A549 (cell line): ENCODE measurements around the gene UNC13C.

Source experiments
- FOSL2 ChIP-seq, 2 experiments: fragments of 450-650 bp in 1 of 2; fragments of >200 bp in 1 of 2; sonication (Bioruptor Twin) in 1 of 2; formaldehyde crosslinking; IDR thresholded peaks; 2 replicates each; pipeline versions ENCODE4 v1.5.0 to v1.6.1; 2016 to 2020; ENCODE audit warnings: mild to moderate bottlenecking in 1 of 2, moderate library complexity in 1 of 2
- MYC ChIP-seq: IDR thresholded peaks from 2 replicates; pipeline ENCODE4 v1.6.1; 2012; ENCODE audit warnings: mild to moderate bottlenecking, inconsistent platforms, low read length, improper control_type of control experiment, borderline replicate concordance
- ZFP36 ChIP-seq: fragments of 450-650 bp; IDR thresholded peaks from 2 replicates; pipeline ENCODE4 v1.6.1; 2014; ENCODE audit warnings: borderline replicate concordance; ENCODE audit not compliant: partially characterized antibody
- TF ChIP-seq, protein P1 (sequence below): fragments of >200 bp; sonication (Bioruptor Twin); formaldehyde crosslinking; IDR thresholded peaks from 3 replicates; pipeline ENCODE4 v1.5.1; 2016
- TF ChIP-seq, protein P2 (sequence below): fragments of 200-600 bp; sonication (generic); IDR thresholded peaks from 2 replicates; pipeline ENCODE4 v1.6.1; 2016; ENCODE audit warnings: antibody characterized with exemption, mild to moderate bottlenecking, moderate library complexity

DNA sequence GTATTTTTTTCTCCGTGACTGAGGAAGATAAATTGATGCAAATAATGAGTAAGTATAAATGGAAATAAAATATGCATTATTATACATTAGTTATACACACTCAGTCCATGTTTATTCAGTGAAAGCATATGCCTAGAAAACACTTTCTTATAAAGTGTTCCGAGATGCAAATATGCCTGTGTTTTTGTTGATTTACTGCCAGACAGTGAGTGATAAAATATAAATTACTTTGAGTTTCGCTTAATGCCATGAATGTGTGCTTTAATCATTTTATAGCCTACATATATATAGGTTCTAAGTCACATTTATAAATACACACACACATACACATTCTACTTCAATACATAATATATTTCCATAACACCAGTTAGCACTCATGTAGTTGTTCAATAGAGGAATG lies 569.2 kb downstream of the UNC13C start:
- TF ChIP-seq, protein P1, sequence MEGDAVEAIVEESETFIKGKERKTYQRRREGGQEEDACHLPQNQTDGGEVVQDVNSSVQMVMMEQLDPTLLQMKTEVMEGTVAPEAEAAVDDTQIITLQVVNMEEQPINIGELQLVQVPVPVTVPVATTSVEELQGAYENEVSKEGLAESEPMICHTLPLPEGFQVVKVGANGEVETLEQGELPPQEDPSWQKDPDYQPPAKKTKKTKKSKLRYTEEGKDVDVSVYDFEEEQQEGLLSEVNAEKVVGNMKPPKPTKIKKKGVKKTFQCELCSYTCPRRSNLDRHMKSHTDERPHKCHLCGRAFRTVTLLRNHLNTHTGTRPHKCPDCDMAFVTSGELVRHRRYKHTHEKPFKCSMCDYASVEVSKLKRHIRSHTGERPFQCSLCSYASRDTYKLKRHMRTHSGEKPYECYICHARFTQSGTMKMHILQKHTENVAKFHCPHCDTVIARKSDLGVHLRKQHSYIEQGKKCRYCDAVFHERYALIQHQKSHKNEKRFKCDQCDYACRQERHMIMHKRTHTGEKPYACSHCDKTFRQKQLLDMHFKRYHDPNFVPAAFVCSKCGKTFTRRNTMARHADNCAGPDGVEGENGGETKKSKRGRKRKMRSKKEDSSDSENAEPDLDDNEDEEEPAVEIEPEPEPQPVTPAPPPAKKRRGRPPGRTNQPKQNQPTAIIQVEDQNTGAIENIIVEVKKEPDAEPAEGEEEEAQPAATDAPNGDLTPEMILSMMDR, result no peak
- no peak for TF ChIP-seq FOSL2 (IDR thresholded peaks at IDR 0.05)
- no peak for TF ChIP-seq FOSL2 (CRISPR knock-in tag; IDR thresholded peaks at IDR 0.05)
- TF ChIP-seq, protein P2, sequence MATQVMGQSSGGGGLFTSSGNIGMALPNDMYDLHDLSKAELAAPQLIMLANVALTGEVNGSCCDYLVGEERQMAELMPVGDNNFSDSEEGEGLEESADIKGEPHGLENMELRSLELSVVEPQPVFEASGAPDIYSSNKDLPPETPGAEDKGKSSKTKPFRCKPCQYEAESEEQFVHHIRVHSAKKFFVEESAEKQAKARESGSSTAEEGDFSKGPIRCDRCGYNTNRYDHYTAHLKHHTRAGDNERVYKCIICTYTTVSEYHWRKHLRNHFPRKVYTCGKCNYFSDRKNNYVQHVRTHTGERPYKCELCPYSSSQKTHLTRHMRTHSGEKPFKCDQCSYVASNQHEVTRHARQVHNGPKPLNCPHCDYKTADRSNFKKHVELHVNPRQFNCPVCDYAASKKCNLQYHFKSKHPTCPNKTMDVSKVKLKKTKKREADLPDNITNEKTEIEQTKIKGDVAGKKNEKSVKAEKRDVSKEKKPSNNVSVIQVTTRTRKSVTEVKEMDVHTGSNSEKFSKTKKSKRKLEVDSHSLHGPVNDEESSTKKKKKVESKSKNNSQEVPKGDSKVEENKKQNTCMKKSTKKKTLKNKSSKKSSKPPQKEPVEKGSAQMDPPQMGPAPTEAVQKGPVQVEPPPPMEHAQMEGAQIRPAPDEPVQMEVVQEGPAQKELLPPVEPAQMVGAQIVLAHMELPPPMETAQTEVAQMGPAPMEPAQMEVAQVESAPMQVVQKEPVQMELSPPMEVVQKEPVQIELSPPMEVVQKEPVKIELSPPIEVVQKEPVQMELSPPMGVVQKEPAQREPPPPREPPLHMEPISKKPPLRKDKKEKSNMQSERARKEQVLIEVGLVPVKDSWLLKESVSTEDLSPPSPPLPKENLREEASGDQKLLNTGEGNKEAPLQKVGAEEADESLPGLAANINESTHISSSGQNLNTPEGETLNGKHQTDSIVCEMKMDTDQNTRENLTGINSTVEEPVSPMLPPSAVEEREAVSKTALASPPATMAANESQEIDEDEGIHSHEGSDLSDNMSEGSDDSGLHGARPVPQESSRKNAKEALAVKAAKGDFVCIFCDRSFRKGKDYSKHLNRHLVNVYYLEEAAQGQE, result no peak
- no peak for TF ChIP-seq MYC
- TF ChIP-seq ZFP36, result no peak
